T-helper 1 cell (primary cell): ENCODE measurements around the gene SRBD1.

ENCODE experiments used
- DNase-seq, 5 donors: peaks; one replicate each; pipeline ENCODE4 v3.0.0-alpha.2; 2012 to 2020

SRBD1 gene

DNA sequence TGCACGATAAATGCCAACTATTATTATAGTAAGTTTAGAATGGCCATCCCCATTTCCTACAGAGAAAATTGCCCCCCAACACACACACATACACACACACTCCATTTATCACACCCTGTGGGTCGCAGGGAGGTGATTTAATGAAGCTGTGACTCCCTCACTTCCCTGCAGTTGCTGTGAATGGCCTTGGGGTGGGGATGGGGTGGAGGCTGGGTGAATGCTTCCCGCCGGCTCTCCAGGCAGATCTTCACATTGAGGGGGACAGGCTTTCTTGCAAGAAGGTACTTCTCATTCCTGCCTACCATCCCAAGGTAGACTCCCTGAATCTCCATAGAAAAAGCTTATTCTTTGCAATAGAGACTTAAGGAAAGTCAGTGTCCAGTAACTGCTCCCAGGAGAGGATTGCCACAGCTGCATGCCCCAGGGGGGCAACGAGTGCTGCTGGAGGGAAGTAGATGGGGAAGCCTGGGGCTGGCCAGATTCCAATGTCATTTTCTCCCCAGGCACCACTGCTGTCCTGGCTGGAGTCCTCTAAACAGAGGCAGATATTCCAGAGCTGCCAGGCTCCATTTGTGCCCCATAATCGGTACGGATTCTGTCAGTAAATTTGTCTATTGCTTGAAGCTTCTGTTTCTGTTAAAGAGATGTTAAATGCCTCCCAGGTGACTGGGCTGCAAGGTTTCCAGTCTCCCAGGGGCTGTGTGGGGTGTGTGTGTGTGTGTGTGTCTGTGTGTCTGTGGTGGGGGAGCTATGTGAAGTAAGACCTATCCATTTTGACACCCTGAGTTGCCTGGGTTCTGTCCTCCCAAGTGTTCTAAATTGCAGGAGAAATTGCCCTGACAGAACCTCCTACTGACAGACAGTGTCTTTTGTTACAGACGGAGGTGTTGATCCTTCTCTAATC is 265.5 kb downstream of the SRBD1 start:
- no peak for DNase-seq

- DNase-seq, result no peak
These were observed 266.6 kb downstream of the SRBD1 start for GRCh38 chr2:45344502-45344901.

DNA sequence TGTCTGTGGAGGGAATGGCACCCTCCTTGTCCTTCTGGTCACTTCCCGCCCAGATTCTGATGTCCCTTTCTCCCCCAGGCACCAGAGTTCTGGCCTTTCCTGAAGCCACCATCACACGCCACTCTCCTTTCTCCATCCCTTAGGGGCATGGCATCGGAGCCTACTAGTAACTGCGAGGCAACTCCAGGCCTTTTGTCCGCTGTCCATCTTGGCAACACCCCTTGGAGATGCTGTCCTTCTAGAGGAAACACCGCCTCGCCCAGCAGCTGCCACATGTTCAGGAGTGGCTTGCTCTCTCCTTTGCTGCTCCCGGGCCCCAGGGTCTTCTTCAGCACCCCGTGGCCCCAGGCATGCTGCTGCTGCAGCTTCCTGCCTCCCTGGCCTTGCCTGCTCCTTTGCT is 267.0 kb downstream of the SRBD1 start:
- DNase-seq, result no peak

DNA sequence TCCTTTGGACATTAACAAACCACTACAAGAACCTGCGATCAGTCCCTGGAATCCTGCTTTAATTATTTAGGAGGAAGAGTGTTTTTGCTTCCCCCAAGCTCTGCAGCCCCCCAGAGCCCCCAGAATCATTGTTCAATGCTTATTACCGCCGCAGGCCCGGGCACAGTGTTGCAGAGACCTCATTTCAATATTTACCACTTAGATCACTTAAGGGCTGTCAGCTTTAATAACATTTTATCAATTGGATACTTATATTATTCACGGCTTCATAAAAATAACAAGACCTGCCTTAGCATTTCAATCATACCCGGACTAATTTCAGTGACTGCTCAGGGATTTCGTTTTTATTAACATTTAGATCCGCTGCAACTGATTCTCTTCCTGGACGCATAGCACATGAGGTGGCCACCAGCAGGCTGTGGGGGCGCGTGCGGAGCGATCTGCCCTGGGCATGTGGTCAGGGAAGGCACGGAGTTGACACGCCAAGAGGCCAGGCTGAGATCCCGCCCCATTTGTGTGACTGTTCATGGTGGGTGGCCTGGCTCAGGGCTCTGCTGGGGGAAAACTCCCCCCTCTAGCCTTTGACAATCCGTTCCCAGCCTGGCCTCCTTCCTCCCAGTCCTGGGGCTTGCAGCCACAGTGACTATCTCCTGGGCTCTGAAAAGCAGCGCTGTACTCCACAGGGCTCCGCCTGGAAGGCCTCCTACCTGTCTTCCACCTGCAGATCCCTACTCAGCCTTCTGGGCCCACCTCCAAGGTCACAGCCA is 267.6 kb downstream of the SRBD1 start:
- DNase-seq, result no peak

GRCh38 chr2:45340318-45340717 is 270.7 kb downstream of the SRBD1 start:
- no peak for DNase-seq

DNA sequence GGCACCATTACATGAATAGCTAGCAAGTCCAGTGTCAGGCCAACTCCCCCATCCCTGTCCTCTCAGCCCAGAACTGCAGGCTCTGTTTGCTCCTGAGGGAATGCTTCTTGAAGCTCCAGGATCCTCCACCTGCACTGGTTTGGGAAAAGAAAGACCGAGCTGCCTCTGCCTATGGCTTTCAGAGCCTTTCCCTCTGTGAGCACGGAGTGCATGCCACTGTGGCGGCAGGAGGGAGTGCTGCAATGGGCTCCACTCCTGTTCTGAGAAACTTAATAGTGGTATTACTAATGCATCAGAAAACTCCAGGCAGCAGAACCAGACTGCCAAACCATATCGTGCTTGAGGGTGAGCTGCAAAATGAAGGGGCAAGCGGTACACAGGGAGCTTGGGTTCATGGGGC is 271.8 kb downstream of the SRBD1 start:
- no peak for DNase-seq
